BLaER1 treated with 17β-estradiol and CSF1 and Interleukin-3, amounts not matched to agents 10 nM and 100 nM (cell line): ENCODE results near the gene EPHB1.

Source experiments
- H3K27ac ChIP-seq, 11 experiments: shearing (Covaris generic); formaldehyde crosslinking; 2 replicates each; pipeline ENCODE4 v1.8.1; 2022
- H3K27me3 ChIP-seq, 11 experiments: shearing (Covaris generic); formaldehyde crosslinking; 2 replicates each; pipeline ENCODE4 v1.8.1; 2022
- H3K36me3 ChIP-seq, 11 experiments: shearing (Covaris generic); formaldehyde crosslinking; 2 replicates each; pipeline ENCODE4 v1.8.1; 2022
- H3K4me1 ChIP-seq, 10 experiments: shearing (Covaris generic); formaldehyde crosslinking; 2 replicates each; pipeline ENCODE4 v1.8.1; 2022
- H3K4me2 ChIP-seq, 11 experiments: shearing (Covaris generic); formaldehyde crosslinking; 2 replicates each; pipeline ENCODE4 v1.8.1; 2022
- H3K4me3 ChIP-seq, 10 experiments: shearing (Covaris generic); formaldehyde crosslinking; 2 replicates each; pipeline ENCODE4 v1.8.1; 2022
- H3K9ac ChIP-seq, 11 experiments: shearing (Covaris generic); formaldehyde crosslinking; 2 replicates each; pipeline ENCODE4 v1.8.1; 2022
- H3K9me3 ChIP-seq, 11 experiments: shearing (Covaris generic); formaldehyde crosslinking; replicated peaks in 1 of 11; 2 replicates each; pipeline ENCODE4 v1.8.1; 2022
- H4K20me1 ChIP-seq, 11 experiments: shearing (Covaris generic); formaldehyde crosslinking; 2 replicates each; pipeline ENCODE4 v1.8.1; 2022
- Cebpa-rat ChIP-seq, 11 experiments: shearing (Covaris generic); IDR thresholded peaks; 2 replicates each; pipeline ENCODE4 v1.8.1; 2022

The EPHB1 gene

DNA sequence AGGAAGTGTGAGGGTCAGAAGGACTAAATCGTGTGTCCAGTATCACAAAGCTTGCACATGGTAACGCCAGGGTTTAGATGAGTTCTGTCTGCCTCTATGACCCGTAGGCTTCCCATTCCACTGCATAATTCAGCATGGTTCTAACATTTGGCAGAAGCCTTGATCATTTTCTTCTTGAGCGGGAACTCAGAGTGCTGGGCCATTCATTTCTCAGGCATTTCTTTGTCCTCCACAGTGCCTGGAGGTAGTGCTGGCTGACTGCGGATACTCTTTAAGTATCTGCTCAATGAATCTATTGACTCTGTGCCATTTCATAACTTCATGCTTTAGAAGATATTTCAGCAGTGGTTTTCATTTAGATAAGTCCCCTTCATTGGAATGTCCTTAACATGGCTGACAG is 370.2 kb downstream of the EPHB1 start:
- no peaks in the 10 kb centered on the region for H3K27me3 ChIP-seq
- no peak overlapping the region for H3K27ac ChIP-seq

GRCh38 chr3:135166266-135166825 is 371.3 kb downstream of the EPHB1 start:
- Histone ChIP-seq H3K9me3 (no peaks in the 10 kb centered on the region), H4K20me1 (no peaks in the 10 kb centered on the region), H3K4me2 (no peak overlapping the region), H3K9ac (no peak overlapping the region), H3K27me3 (no peaks in the 10 kb centered on the region), H3K4me3 (no peak overlapping the region), H3K27ac (no peak overlapping the region), H3K4me1 (peaks cover 0 to 11% (median 6%) of the 10 kb centered on the region in 10 experiments; a peak in 11 of 20 replicates), H3K36me3 (no peaks in the 10 kb centered on the region)
- TF ChIP-seq Cebpa-rat (IDR thresholded peaks at IDR 0.05): no peak

More for the DNA sequence above, 370.2 kb downstream of the EPHB1 start:
- no peaks in the 10 kb centered on the region for H4K20me1 ChIP-seq
- H3K4me3 ChIP-seq: no peak overlapping the region
- H3K4me2 ChIP-seq: no peak overlapping the region
- TF ChIP-seq Cebpa-rat (IDR thresholded peaks at IDR 0.05): no peak
- no peak overlapping the region for H3K9ac ChIP-seq
- H3K9me3 ChIP-seq: no peaks in the 10 kb centered on the region
- no peaks in the 10 kb centered on the region for H3K36me3 ChIP-seq
- H3K4me1 ChIP-seq: peaks cover 0 to 4% (median 0%) of the 10 kb centered on the region in 10 experiments; a peak in 3 of 20 replicates

DNA sequence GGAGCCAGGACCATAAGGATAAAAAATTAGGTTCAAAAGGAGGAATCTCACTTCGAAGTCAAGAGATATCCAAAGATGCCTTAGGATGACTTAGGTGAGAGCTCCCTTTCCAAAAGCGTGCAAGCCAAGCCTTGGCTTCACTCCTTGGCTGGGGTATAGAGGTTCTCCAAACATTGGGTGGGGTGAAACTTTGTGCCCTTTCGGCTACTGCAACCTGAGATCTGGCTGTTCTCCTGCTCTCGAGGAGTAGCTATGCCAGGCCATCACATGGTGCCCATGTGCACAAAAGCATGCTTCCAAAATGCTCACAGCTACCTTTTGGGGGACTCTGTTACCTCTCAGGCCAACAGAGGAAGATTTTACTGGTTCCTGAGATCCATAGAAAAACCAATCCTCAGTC is 373.8 kb downstream of the EPHB1 start:
- Histone ChIP-seq H3K4me1 (peaks cover 0 to 12% (median 7%) of the 10 kb centered on the region in 10 experiments; a peak in 11 of 20 replicates), H3K9ac (no peak overlapping the region), H4K20me1 (no peaks in the 10 kb centered on the region), H3K4me2 (no peak overlapping the region), H3K4me3 (no peak overlapping the region), H3K27ac (no peak overlapping the region), H3K9me3 (peaks cover 0 to 12% (median 0%) of the 10 kb centered on the region in 11 experiments; a peak in 6 of 22 replicates), H3K27me3 (no peaks in the 10 kb centered on the region), H3K36me3 (no peaks in the 10 kb centered on the region)
- no peak for TF ChIP-seq Cebpa-rat (IDR thresholded peaks at IDR 0.05)

DNA sequence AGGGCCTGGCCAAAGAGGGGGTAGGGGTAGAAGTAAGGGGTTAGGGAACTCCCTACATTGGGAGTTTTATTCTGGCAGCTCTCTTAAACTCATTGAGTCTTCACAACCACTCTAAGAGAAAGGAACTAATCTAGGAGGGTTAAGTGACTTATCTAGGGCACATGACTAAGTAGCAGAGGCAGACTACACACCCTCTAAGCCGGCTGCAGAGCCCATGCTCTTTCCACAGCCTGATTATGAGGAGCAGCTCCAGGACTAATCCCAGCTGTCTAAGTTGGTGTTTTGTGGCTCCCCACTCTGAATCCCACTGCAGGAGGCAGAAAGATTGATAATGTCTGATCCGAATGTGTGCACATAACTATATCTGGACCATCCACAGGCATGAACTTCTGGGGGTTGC is 374.6 kb downstream of the EPHB1 start:
- TF ChIP-seq Cebpa-rat (IDR thresholded peaks at IDR 0.05): no peak
- H3K9me3 ChIP-seq: peaks cover 0 to 12% (median 0%) of the 10 kb centered on the region in 11 experiments; a peak in 6 of 22 replicates
- H3K9ac ChIP-seq: no peak overlapping the region
- H3K4me3 ChIP-seq: no peak overlapping the region
- H3K27ac ChIP-seq: no peak overlapping the region
- no peaks in the 10 kb centered on the region for H3K36me3 ChIP-seq
- no peaks in the 10 kb centered on the region for H3K27me3 ChIP-seq
- H4K20me1 ChIP-seq: no peaks in the 10 kb centered on the region
- peaks cover 0 to 12% (median 7%) of the 10 kb centered on the region in 10 experiments; a peak in 11 of 20 replicates for H3K4me1 ChIP-seq
- no peak overlapping the region for H3K4me2 ChIP-seq

DNA sequence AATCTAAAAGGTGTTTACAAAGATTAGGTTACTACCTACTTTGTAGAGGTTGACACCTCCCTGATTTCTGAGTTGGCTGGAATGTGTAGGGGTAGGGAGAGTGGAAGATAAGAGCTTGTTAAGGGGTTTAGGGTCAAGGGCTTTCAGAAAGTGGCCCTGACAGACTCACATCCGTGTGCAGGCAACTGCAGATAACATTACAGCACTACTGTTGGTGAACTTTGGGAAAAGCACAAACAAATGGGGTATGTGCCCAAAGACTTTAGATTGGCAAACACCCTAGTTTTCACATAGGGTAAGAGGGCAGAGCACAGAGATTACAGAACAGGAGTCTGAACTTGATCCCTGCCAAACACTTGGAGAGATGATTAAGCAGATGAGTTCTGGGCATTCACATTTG is 375.7 kb downstream of the EPHB1 start:
- Histone ChIP-seq H3K9ac (no peak overlapping the region), H3K4me3 (no peak overlapping the region), H3K4me2 (peak overlapping the region in 5 of 11 experiments; percentile 5 to 33 (median 27); a peak in 4 of 22 replicates), H3K36me3 (no peaks in the 10 kb centered on the region), H3K4me1 (peaks cover 0 to 12% (median 7%) of the 10 kb centered on the region in 10 experiments; a peak in 11 of 20 replicates), H3K27me3 (no peaks in the 10 kb centered on the region), H4K20me1 (no peaks in the 10 kb centered on the region), H3K9me3 (peaks cover 0 to 12% (median 0%) of the 10 kb centered on the region in 11 experiments; a peak in 6 of 22 replicates), H3K27ac (no peak overlapping the region)
- TF ChIP-seq Cebpa-rat (IDR thresholded peaks at IDR 0.05): no peak

DNA sequence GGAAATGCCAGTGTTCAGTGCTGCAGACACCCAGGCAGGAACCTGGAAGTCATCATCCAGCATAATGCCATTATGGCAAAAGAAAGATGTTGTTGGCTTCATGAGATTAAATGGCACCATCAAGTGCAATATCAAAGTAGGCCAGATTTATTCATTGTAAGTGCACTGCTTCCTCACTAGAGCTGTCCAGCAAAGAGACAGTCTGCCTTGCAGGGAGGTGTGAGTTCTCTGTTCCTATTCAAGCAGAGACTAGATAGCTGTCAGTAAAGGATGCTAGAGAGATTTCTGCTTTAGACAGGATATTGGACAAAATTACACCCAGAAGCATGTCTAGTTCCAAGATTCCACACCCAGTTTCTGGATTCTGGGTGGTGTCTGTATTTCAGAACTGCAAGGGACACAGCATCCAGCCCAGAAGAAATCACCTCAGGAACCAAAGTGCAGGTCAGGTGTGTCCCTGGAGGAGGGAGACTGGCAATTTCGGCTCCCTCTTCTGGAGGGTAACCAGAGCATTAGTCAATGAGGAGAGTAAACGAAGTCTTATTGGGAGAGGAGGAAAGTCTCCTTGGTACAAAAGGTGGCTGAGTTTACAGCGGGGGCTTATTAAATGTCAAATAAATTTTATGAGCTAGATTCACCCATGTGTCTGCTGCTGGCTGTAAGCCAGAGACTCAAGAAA is 377.3 kb downstream of the EPHB1 start:
- Histone ChIP-seq H3K4me2 (no peak overlapping the region), H3K27ac (no peak overlapping the region), H4K20me1 (no peaks in the 10 kb centered on the region), H3K9me3 (peaks cover 0 to 12% (median 0%) of the 10 kb centered on the region in 11 experiments; a peak in 6 of 22 replicates), H3K4me1 (peaks cover 0 to 12% (median 7%) of the 10 kb centered on the region in 10 experiments; a peak in 11 of 20 replicates), H3K36me3 (no peaks in the 10 kb centered on the region), H3K9ac (no peak overlapping the region), H3K4me3 (no peak overlapping the region), H3K27me3 (no peaks in the 10 kb centered on the region)
- TF ChIP-seq Cebpa-rat (IDR thresholded peaks at IDR 0.05): no peak

- H3K27ac ChIP-seq: no peak overlapping the region
- peaks cover 0 to 12% (median 0%) of the 10 kb centered on the region in 11 experiments; a peak in 6 of 22 replicates for H3K9me3 ChIP-seq
- no peaks in the 10 kb centered on the region for H3K27me3 ChIP-seq
- H3K4me1 ChIP-seq: peaks cover 0 to 7% (median 6%) of the 10 kb centered on the region in 10 experiments; a peak in 8 of 20 replicates
- no peak overlapping the region for H3K9ac ChIP-seq
- H3K4me2 ChIP-seq: no peak overlapping the region
- no peaks in the 10 kb centered on the region for H4K20me1 ChIP-seq
- H3K36me3 ChIP-seq: no peaks in the 10 kb centered on the region
- TF ChIP-seq Cebpa-rat (IDR thresholded peaks at IDR 0.05): no peak
- no peak overlapping the region for H3K4me3 ChIP-seq
Measured at GRCh38 chr3:135175728-135176277, 380.7 kb downstream of the EPHB1 start.

DNA sequence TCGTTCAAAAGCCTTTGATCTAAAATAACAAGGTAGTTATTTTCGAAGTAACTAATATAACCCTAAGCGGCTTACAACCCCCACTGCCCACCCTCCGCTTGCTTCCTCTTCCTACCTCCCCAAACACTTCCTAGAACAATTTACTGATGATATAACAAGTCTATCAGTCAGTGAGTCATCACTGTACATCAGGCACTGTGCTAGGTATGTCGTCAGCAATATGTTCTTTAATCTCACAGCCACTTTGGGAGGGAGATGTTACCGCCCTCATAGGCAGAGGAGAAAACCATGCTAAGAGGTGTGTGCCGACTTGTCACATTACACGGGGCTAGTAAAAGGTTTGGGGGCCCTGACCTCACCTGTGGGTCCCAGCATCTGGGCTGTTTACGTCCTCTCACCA is 381.8 kb downstream of the EPHB1 start:
- Histone ChIP-seq H3K27ac (no peak overlapping the region), H3K9ac (no peak overlapping the region), H3K36me3 (no peaks in the 10 kb centered on the region), H3K4me2 (no peak overlapping the region), H3K4me3 (no peak overlapping the region), H3K4me1 (0 out of 20 replicates have a peak, but pooled peaks cover 0 to 8% (median 0%) of the 10 kb centered on the region in 10 experiments), H3K9me3 (peaks cover 0 to 12% (median 0%) of the 10 kb centered on the region in 11 experiments; a peak in 6 of 22 replicates), H3K27me3 (no peaks in the 10 kb centered on the region), H4K20me1 (no peaks in the 10 kb centered on the region)
- TF ChIP-seq Cebpa-rat (IDR thresholded peaks at IDR 0.05): no peak

- Histone ChIP-seq H3K4me3 (no peak overlapping the region), H3K9me3 (0 out of 22 replicates have a peak, but pooled peaks cover 0 to 2% (median 0%) of the 10 kb centered on the region in 11 experiments), H3K4me1 (0 out of 20 replicates have a peak, but pooled peaks cover 0 to 8% (median 0%) of the 10 kb centered on the region in 10 experiments), H4K20me1 (no peaks in the 10 kb centered on the region), H3K27me3 (no peaks in the 10 kb centered on the region), H3K4me2 (no peak overlapping the region), H3K36me3 (no peaks in the 10 kb centered on the region), H3K27ac (no peak overlapping the region), H3K9ac (no peak overlapping the region)
- no peak for TF ChIP-seq Cebpa-rat (IDR thresholded peaks at IDR 0.05)
Measured at GRCh38 chr3:135178566-135178965, 383.5 kb downstream of the EPHB1 start.
